Esophagus squamous epithelium (tissue), 4 donors: ENCODE measurements around the gene USP6.

Experiments
- CTCF ChIP-seq, 6 experiments: fragments of 450-650 bp in 4 of 6; fragments of 200-600 bp in 2 of 6; sonication (generic) in 2 of 6; IDR thresholded peaks; one replicate each; pipeline ENCODE4 v1.5.1; 2016 to 2019; ENCODE audit warnings: antibody characterized with exemption in 6 of 6, mild to moderate bottlenecking in 4 of 6, moderate library complexity in 4 of 6
- POLR2A ChIP-seq, 4 donors: fragments of 450-650 bp; IDR thresholded peaks; one replicate each; pipeline ENCODE4 v1.6.1; 2017; ENCODE audit warnings: antibody characterized with exemption in 4 of 4, mild to moderate bottlenecking in 4 of 4, moderate library complexity in 3 of 4

DNA sequence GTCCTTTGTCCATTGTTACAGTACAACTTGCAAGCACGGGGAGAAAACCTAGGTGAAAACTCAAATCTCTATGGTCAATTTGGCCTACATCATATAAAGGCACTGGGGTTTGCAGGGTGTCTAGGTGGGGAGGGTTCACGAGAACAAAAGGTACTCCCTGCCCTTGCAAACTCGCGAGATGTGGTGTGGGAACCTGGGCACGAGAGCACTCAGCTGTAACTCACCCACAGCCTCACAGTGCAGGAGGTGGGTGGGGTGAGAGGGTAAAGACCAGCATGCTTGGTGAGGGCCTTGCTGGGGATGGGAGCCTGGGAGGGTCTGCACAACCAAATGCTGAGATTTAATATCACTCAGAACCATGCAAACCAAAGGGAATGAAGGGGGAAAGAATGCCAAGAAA, 94.3 kb downstream of the USP6 start:
- TF ChIP-seq CTCF (IDR thresholded peaks at IDR 0.05) (no peak), POLR2A (IDR thresholded peaks at IDR 0.05) (no peak)
